ENCODE results near the gene PCSK7. TPM values are rescaled to one million over a fixed set of nuclear protein-coding genes. Genes with fewer than 3 reads are reported as not detected.

Gene PCSK7
- total RNA-seq, 1 experiment from 2014 or later = 43.6 TPM

DNA sequence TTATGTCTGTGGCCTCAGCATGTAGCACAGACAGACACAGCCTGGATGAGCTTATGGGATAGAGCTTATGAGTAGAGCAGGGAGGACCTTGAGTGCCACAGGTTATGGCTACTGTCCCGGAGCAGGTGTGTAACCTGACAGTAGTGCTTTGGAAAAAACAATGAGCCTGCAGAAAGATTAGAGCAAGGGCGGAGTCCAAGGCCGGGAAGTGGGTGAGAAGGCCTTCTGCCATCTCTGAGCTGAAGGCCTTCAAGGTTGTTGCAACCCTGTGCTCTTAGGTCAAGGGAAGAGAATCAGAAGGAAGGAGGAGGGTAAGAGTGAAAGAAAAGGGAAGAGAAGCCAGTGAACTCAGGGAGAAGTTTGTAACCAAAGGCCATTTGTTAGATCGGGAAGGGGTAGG lies 36.6 kb downstream of the PCSK7 start:
- Histone ChIP-seq H3K36me3 (ENCODE audit: low read depth, low read length) (no peaks in the 10 kb centered on the region), H3K27ac (ENCODE audit: low read length) (no peak overlapping the region), H4K20me1 (ENCODE audit: low read length) (no peaks in the 10 kb centered on the region), H3F3A (ENCODE audit: low read length, unreplicated experiment) (no peaks in the 10 kb centered on the region), H3K9me3 (ENCODE audit: low read length) (no peaks in the 10 kb centered on the region), H3K4me2 (ENCODE audit: low read length) (no peak overlapping the region), H3K9ac (ENCODE audit: low read length) (no peak overlapping the region), H3K27me3 (ENCODE audit: low read length) (no peaks in the 10 kb centered on the region), H3K9me2 (replicated peaks; ENCODE audit: low read length) (no peaks in the 10 kb centered on the region), H3K4me1 (ENCODE audit: insufficient read depth, low read length) (peaks cover 5% of the 10 kb centered on the region; the same call in 1 of the 2 replicates), H3K4me3 (ENCODE audit: low read length) (no peak overlapping the region), H3K79me2 (ENCODE audit: low read length) (no peaks in the 10 kb centered on the region), H2AFZ (ENCODE audit: low read length) (no peak overlapping the region)
- intact Hi-C loops (cut with micrococcal nuclease) = no loop called here
- ATAC-seq = no peak
- ChIA-PET CTCF (no interaction called here), POLR2A (ENCODE audit: unreplicated experiment) (interaction anchor here (0.7 kb wide), 1 partner anchor 342 kb away, joined by 9 read pairs; no protein-coding TSS in a partner anchor)
- TF ChIP-seq EZH2 (IDR thresholded peaks at IDR 0.05; ENCODE audit: low read length, unreplicated experiment) = no peak
- TF ChIP-seq, protein P1, sequence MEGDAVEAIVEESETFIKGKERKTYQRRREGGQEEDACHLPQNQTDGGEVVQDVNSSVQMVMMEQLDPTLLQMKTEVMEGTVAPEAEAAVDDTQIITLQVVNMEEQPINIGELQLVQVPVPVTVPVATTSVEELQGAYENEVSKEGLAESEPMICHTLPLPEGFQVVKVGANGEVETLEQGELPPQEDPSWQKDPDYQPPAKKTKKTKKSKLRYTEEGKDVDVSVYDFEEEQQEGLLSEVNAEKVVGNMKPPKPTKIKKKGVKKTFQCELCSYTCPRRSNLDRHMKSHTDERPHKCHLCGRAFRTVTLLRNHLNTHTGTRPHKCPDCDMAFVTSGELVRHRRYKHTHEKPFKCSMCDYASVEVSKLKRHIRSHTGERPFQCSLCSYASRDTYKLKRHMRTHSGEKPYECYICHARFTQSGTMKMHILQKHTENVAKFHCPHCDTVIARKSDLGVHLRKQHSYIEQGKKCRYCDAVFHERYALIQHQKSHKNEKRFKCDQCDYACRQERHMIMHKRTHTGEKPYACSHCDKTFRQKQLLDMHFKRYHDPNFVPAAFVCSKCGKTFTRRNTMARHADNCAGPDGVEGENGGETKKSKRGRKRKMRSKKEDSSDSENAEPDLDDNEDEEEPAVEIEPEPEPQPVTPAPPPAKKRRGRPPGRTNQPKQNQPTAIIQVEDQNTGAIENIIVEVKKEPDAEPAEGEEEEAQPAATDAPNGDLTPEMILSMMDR (conservative IDR thresholded peaks at IDR 0.05; ENCODE audit: low read depth, low read length) = no peak
- no peak for TF ChIP-seq EZH2phosphoT487 (IDR thresholded peaks at IDR 0.05; ENCODE audit: borderline replicate concordance, low read length)
- no peak for DNase-seq
- no TSS peak for BruUV-seq (replicated peaks)

DNA sequence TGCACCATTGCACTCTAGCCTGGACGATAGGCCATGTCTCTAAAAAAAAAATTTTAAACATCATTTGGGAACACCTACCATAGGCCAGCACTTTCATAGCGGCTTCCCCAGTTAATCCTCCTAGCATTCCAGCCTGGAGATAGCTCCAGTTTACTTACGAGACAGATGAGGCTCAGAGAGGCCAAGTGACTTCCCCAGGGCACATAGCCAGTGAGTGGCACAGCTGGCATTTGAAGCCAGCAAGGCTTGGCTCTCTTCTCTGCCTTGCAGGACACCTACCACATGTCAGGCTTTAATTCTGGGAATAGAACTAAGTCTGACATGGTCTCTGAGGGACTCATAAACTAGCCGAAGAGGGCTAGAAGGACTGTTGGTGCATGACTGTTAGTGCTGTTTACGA lies 37.6 kb downstream of the PCSK7 start:
- intact Hi-C loops (cut with micrococcal nuclease) = no loop called here
- ATAC-seq (no peak), DNase-seq (no peak)
- H3K4me1 ChIP-seq (ENCODE audit: insufficient read depth, low read length) = peaks cover 5% of the 10 kb centered on the region; the same call in 1 of the 2 replicates
- no peaks in the 10 kb centered on the region for H3F3A ChIP-seq (ENCODE audit: low read length, unreplicated experiment)
- no peaks in the 10 kb centered on the region for H3K79me2 ChIP-seq (ENCODE audit: low read length)
- no peak overlapping the region for H3K4me3 ChIP-seq (ENCODE audit: low read length)
- H3K27me3 ChIP-seq (ENCODE audit: low read length) = no peaks in the 10 kb centered on the region
- POLR2A ChIA-PET (ENCODE audit: unreplicated experiment) = interaction anchor here (0.7 kb wide), 1 partner anchor 16 kb away, joined by 4 read pairs; the partner anchor contains the start of gene SIDT2
- no peaks in the 10 kb centered on the region for H3K36me3 ChIP-seq (ENCODE audit: low read depth, low read length)
- H3K9me2 ChIP-seq (replicated peaks; ENCODE audit: low read length) = no peaks in the 10 kb centered on the region
- H3K9ac ChIP-seq (ENCODE audit: low read length) = no peak overlapping the region
- no peak overlapping the region for H3K27ac ChIP-seq (ENCODE audit: low read length)
- H2AFZ ChIP-seq (ENCODE audit: low read length) = no peak overlapping the region
- no TSS peak for BruUV-seq (replicated peaks)
- no peaks in the 10 kb centered on the region for H4K20me1 ChIP-seq (ENCODE audit: low read length)
- TF ChIP-seq EZH2phosphoT487 (IDR thresholded peaks at IDR 0.05; ENCODE audit: borderline replicate concordance, low read length) (no peak), EZH2 (IDR thresholded peaks at IDR 0.05; ENCODE audit: low read length, unreplicated experiment) (no peak)
- TF ChIP-seq, protein P1 (conservative IDR thresholded peaks at IDR 0.05; ENCODE audit: low read depth, low read length) = no peak
- CTCF ChIA-PET = no interaction called here
- H3K4me2 ChIP-seq (ENCODE audit: low read length) = no peak overlapping the region
- no peaks in the 10 kb centered on the region for H3K9me3 ChIP-seq (ENCODE audit: low read length)

DNA sequence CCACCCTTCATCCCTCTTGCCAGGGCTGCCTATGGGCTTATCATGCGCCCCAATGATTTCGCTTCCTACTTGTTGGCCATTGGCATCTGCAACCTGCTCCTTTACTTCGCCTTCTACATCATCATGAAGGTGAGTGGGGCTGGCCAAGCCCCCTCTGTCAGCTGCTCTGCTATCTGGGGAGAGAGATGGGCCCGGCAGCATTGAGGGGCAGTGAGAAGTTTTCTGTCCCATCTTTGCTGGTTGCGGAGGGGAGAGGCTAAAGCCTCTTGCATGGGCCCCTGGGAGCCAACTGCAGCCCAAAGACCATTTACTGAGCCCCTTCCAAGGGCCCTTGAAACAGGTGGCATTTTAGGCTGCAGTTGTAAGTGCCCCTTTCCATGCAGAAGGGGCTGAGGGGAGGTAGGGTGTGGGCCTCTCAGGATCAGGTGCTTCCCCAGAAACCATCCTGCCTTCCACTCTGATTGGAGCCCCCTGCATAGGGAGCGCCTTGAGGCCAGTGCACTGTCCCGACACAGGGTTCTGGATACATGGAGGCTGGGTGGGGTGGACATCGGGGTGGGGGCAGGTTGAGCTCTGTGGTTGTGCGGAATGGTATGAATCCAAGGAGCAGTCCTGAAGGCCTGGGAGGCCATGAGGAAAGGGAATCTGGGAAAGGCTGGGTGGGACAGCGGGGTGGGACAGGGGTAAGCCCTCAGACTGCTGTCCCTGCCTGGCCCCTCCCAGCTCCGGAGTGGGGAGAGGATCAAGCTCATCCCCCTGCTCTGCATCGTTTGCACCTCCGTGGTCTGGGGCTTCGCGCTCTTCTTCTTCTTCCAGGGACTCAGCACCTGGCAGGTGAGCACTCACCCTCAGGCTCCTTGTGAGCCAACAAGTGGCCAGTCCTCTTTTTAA lies 38.5 kb downstream of the PCSK7 start:
- Histone ChIP-seq H3K4me3 (ENCODE audit: low read length) (no peak overlapping the region), H3K79me2 (ENCODE audit: low read length) (no peaks in the 10 kb centered on the region), H3K9me3 (ENCODE audit: low read length) (no peaks in the 10 kb centered on the region), H3K36me3 (ENCODE audit: low read depth, low read length) (no peaks in the 10 kb centered on the region), H3K27me3 (ENCODE audit: low read length) (no peaks in the 10 kb centered on the region), H3K4me2 (ENCODE audit: low read length) (no peak overlapping the region), H3K27ac (ENCODE audit: low read length) (no peak overlapping the region), H3F3A (ENCODE audit: low read length, unreplicated experiment) (no peaks in the 10 kb centered on the region), H4K20me1 (ENCODE audit: low read length) (no peaks in the 10 kb centered on the region), H3K9ac (ENCODE audit: low read length) (no peak overlapping the region), H3K4me1 (ENCODE audit: insufficient read depth, low read length) (no peaks in the 10 kb centered on the region), H2AFZ (ENCODE audit: low read length) (no peak overlapping the region), H3K9me2 (replicated peaks; ENCODE audit: low read length) (no peaks in the 10 kb centered on the region)
- no peak for DNase-seq
- intact Hi-C loops (cut with micrococcal nuclease) = no loop called here
- no peak for TF ChIP-seq EZH2 (IDR thresholded peaks at IDR 0.05; ENCODE audit: low read length, unreplicated experiment)
- no TSS peak for BruUV-seq (replicated peaks)
- ChIA-PET CTCF (no interaction called here), POLR2A (ENCODE audit: unreplicated experiment) (no interaction called here)
- no peak for ATAC-seq
